ENCODE measurements around the gene GAREM1. TPM values are rescaled to one million over a fixed set of nuclear protein-coding genes. Genes with fewer than 3 reads are reported as not detected.

GAREM1 gene
- total RNA-seq, 1 donor from 2014 or later = 9.0 TPM

- Histone ChIP-seq H3K9ac (ENCODE audit: low read length) (no peak overlapping the region), H3K27ac (ENCODE audit: low read depth, low read length) (no peak overlapping the region), H3K4me1 (ENCODE audit: insufficient read depth, low read length) (no peaks in the 10 kb centered on the region), H3K27me3 (ENCODE audit: insufficient read depth, low read length) (no peaks in the 10 kb centered on the region), H3K9me3 (ENCODE audit: insufficient read depth, low read depth, low read length) (no peaks in the 10 kb centered on the region), H2AFZ (ENCODE audit: low read depth, low read length) (no peak overlapping the region), H3K79me2 (ENCODE audit: insufficient read depth, low read length) (no peaks in the 10 kb centered on the region), H3K4me2 (ENCODE audit: low read length) (no peak overlapping the region), H3K4me3 (ENCODE audit: insufficient read depth, low read depth, low read length) (no peak overlapping the region), H3K36me3 (ENCODE audit: insufficient read depth, low read length) (no peaks in the 10 kb centered on the region), H4K20me1 (ENCODE audit: insufficient read depth, low read length) (no peaks in the 10 kb centered on the region)
- FAIRE-seq (no peak), DNase-seq (ENCODE audit: low read depth) (no peak)
- Mint-ChIP-seq H3K36me3 (ENCODE audit: low read depth, unreplicated experiment) (no peaks in the 10 kb centered on the region), H3K27me3 (ENCODE audit: low read depth, unreplicated experiment) (no peaks in the 10 kb centered on the region), H3K9me3 (ENCODE audit: unreplicated experiment) (no peaks in the 10 kb centered on the region), H3K27ac (ENCODE audit: unreplicated experiment) (no peak overlapping the region), H3K4me1 (ENCODE audit: low read depth, unreplicated experiment) (peaks cover 5% of the 10 kb centered on the region), H3K4me3 (ENCODE audit: unreplicated experiment) (no peak overlapping the region)
- TF ChIP-seq EZH2 (IDR thresholded peaks at IDR 0.05; ENCODE audit: insufficient read depth, low read length) (no peak), CTCF (IDR thresholded peaks at IDR 0.05; ENCODE audit: insufficient read depth, low read depth, low read length) (no peak)
Observed at GRCh38 chr18:32362484-32362883, 108.2 kb downstream of the GAREM1 start.

GRCh38 chr18:32360682-32361345, 109.9 kb downstream of the GAREM1 start:
- no peak overlapping the region for H3K27ac ChIP-seq (ENCODE audit: low read depth, low read length)
- H3K27ac Mint-ChIP-seq (ENCODE audit: unreplicated experiment) = peak overlapping the region; percentile 29
- DNase-seq (ENCODE audit: low read depth) (no peak), FAIRE-seq (no peak)
- no peaks in the 10 kb centered on the region for H3K79me2 ChIP-seq (ENCODE audit: insufficient read depth, low read length)
- no peaks in the 10 kb centered on the region for H3K9me3 Mint-ChIP-seq (ENCODE audit: unreplicated experiment)
- no peaks in the 10 kb centered on the region for H3K36me3 ChIP-seq (ENCODE audit: insufficient read depth, low read length)
- no peaks in the 10 kb centered on the region for H4K20me1 ChIP-seq (ENCODE audit: insufficient read depth, low read length)
- TF ChIP-seq EZH2 (IDR thresholded peaks at IDR 0.05; ENCODE audit: insufficient read depth, low read length) (no peak), CTCF (IDR thresholded peaks at IDR 0.05; ENCODE audit: insufficient read depth, low read depth, low read length) (no peak)
- no peaks in the 10 kb centered on the region for H3K36me3 Mint-ChIP-seq (ENCODE audit: low read depth, unreplicated experiment)
- H3K4me1 Mint-ChIP-seq (ENCODE audit: low read depth, unreplicated experiment) = peaks cover 11% of the 10 kb centered on the region
- H3K27me3 Mint-ChIP-seq (ENCODE audit: low read depth, unreplicated experiment) = no peaks in the 10 kb centered on the region
- H3K9ac ChIP-seq (ENCODE audit: low read length) = no peak overlapping the region
- no peak overlapping the region for H3K4me3 Mint-ChIP-seq (ENCODE audit: unreplicated experiment)
- no peaks in the 10 kb centered on the region for H3K9me3 ChIP-seq (ENCODE audit: insufficient read depth, low read depth, low read length)
- H2AFZ ChIP-seq (ENCODE audit: low read depth, low read length) = no peak overlapping the region
- H3K4me3 ChIP-seq (ENCODE audit: insufficient read depth, low read depth, low read length) = no peak overlapping the region
- H3K4me2 ChIP-seq (ENCODE audit: low read length) = no peak overlapping the region
- peaks cover 5% of the 10 kb centered on the region for H3K4me1 ChIP-seq (ENCODE audit: insufficient read depth, low read length)
- H3K27me3 ChIP-seq (ENCODE audit: insufficient read depth, low read length) = no peaks in the 10 kb centered on the region

GRCh38 chr18:32358529-32358928, 112.2 kb downstream of the GAREM1 start:
- Histone ChIP-seq H3K4me2 (ENCODE audit: low read length) (no peak overlapping the region), H3K36me3 (ENCODE audit: insufficient read depth, low read length) (no peaks in the 10 kb centered on the region), H3K27me3 (ENCODE audit: insufficient read depth, low read length) (no peaks in the 10 kb centered on the region), H3K9ac (ENCODE audit: low read length) (no peak overlapping the region), H2AFZ (ENCODE audit: low read depth, low read length) (no peak overlapping the region), H3K4me1 (ENCODE audit: insufficient read depth, low read length) (peaks cover 8% of the 10 kb centered on the region), H3K4me3 (ENCODE audit: insufficient read depth, low read depth, low read length) (no peak overlapping the region), H3K9me3 (ENCODE audit: insufficient read depth, low read depth, low read length) (no peaks in the 10 kb centered on the region), H3K79me2 (ENCODE audit: insufficient read depth, low read length) (no peaks in the 10 kb centered on the region), H4K20me1 (ENCODE audit: insufficient read depth, low read length) (no peaks in the 10 kb centered on the region), H3K27ac (ENCODE audit: low read depth, low read length) (no peak overlapping the region)
- no peaks in the 10 kb centered on the region for H3K9me3 Mint-ChIP-seq (ENCODE audit: unreplicated experiment)
- H3K27me3 Mint-ChIP-seq (ENCODE audit: low read depth, unreplicated experiment) = no peaks in the 10 kb centered on the region
- FAIRE-seq (no peak), DNase-seq (ENCODE audit: low read depth) (no peak)
- H3K4me1 Mint-ChIP-seq (ENCODE audit: low read depth, unreplicated experiment) = peaks cover 23% of the 10 kb centered on the region
- H3K27ac Mint-ChIP-seq (ENCODE audit: unreplicated experiment) = no peak overlapping the region
- TF ChIP-seq EZH2 (IDR thresholded peaks at IDR 0.05; ENCODE audit: insufficient read depth, low read length) = no peak
- TF ChIP-seq CTCF (IDR thresholded peaks at IDR 0.05; ENCODE audit: insufficient read depth, low read depth, low read length) = no peak
- no peaks in the 10 kb centered on the region for H3K36me3 Mint-ChIP-seq (ENCODE audit: low read depth, unreplicated experiment)
- no peak overlapping the region for H3K4me3 Mint-ChIP-seq (ENCODE audit: unreplicated experiment)

Data from astrocyte (in vitro differentiated cells and primary cell).